Liver (tissue), 9 donors: ENCODE data around the gene RASAL2. TPM values are rescaled to one million over a fixed set of nuclear protein-coding genes. Genes with fewer than 3 reads are reported as not detected.

Experiments
- DNase-seq: peaks from one replicate; pipeline ENCODE4 v3.0.0-alpha.2; 2017; ENCODE audit warnings: low spot score
- H3K27ac ChIP-seq, 2 donors: one replicate each; pipeline ENCODE4 v1.7.0; 2013; ENCODE audit warnings: inconsistent platforms in 2 of 2, low read length in 2 of 2, control low read depth in 1 of 2, low read depth in 1 of 2, mild to moderate bottlenecking in 1 of 2
- H3K27me3 ChIP-seq, 4 donors: one replicate each; pipeline versions ENCODE4 v1.6.1 to v1.7.0; 2013; ENCODE audit warnings: low read length in 3 of 4, inconsistent platforms in 1 of 4, mild to moderate bottlenecking in 1 of 4, moderate library complexity in 1 of 4; ENCODE audit not compliant: control insufficient read depth in 4 of 4, insufficient read depth in 4 of 4
- H3K36me3 ChIP-seq, 4 donors: one replicate each; pipeline versions ENCODE4 v1.6.1 to v1.7.0; 2013; ENCODE audit warnings: low read length in 3 of 4, mild to moderate bottlenecking in 3 of 4, low read depth in 1 of 4, moderate library complexity in 1 of 4; ENCODE audit not compliant: control insufficient read depth in 4 of 4, insufficient read depth in 3 of 4
- H3K4me1 ChIP-seq, 4 donors: one replicate each; pipeline versions ENCODE4 v1.6.1 to v1.7.0; 2013; ENCODE audit warnings: low read length in 3 of 4, mild to moderate bottlenecking in 3 of 4, moderate library complexity in 1 of 4; ENCODE audit not compliant: control insufficient read depth in 4 of 4, insufficient read depth in 4 of 4
- H3K4me3 ChIP-seq, 3 donors: one replicate each; pipeline versions ENCODE4 v1.6.1 to v1.7.0; 2013; ENCODE audit warnings: low read length in 3 of 3, control low read depth in 1 of 3, low read depth in 1 of 3, mild to moderate bottlenecking in 1 of 3
- H3K9ac ChIP-seq, 2 donors: one replicate each; pipeline ENCODE4 v1.7.0; 2013; ENCODE audit warnings: low read length in 2 of 2, mild to moderate bottlenecking in 2 of 2, moderate library complexity in 2 of 2, control low read depth in 1 of 2, low read depth in 1 of 2
- H3K9me3 ChIP-seq, 4 donors: one replicate each; pipeline versions ENCODE4 v1.6.1 to v1.7.0; 2013; ENCODE audit warnings: low read length in 3 of 4; ENCODE audit not compliant: control insufficient read depth in 4 of 4
- ATF3 ChIP-seq: IDR thresholded peaks from 2 replicates; pipeline ENCODE4 v1.6.1; 2016; ENCODE audit warnings: antibody characterized with exemption
- CTCF ChIP-seq: fragments of 150-350 bp; IDR thresholded peaks from 2 replicates; pipeline ENCODE4 v1.5.1; 2017; ENCODE audit warnings: improper control_type of control experiment, low read depth, low read length; ENCODE audit not compliant: missing input control
- EGR1 ChIP-seq, 2 donors: IDR thresholded peaks; 2 replicates each; pipeline ENCODE4 v1.6.1; 2016 to 2018; ENCODE audit warnings: antibody characterized with exemption in 2 of 2, low read depth in 2 of 2
- FOXA1 ChIP-seq: IDR thresholded peaks from 2 replicates; pipeline ENCODE4 v1.6.1; 2016; ENCODE audit warnings: antibody characterized with exemption
- GABPA ChIP-seq, 2 donors: IDR thresholded peaks in 1 of 2; conservative IDR thresholded peaks in 1 of 2; 2 replicates each; pipeline ENCODE4 v1.6.1; 2016; ENCODE audit warnings: antibody characterized with exemption in 2 of 2, mild to moderate bottlenecking in 1 of 2, moderate library complexity in 1 of 2
- HNF4G ChIP-seq: IDR thresholded peaks from 2 replicates; pipeline ENCODE4 v1.6.1; 2016; ENCODE audit warnings: antibody characterized with exemption
- JUND ChIP-seq, 2 donors: IDR thresholded peaks; 2 replicates each; pipeline ENCODE4 v1.6.1; 2016; ENCODE audit warnings: antibody characterized with exemption in 2 of 2
- MAX ChIP-seq: IDR thresholded peaks from 2 replicates; pipeline ENCODE4 v1.6.1; 2016; ENCODE audit warnings: antibody characterized with exemption
- NR2F2 ChIP-seq: IDR thresholded peaks from 2 replicates; pipeline ENCODE4 v1.6.1; 2016; ENCODE audit warnings: antibody characterized with exemption
- RAD21 ChIP-seq, 2 donors: IDR thresholded peaks; 2 replicates each; pipeline ENCODE4 v1.6.1; 2016; ENCODE audit warnings: antibody characterized with exemption in 2 of 2, mild to moderate bottlenecking in 2 of 2
- REST ChIP-seq: IDR thresholded peaks from 2 replicates; pipeline ENCODE4 v1.6.1; 2016; ENCODE audit warnings: antibody characterized with exemption, mild to moderate bottlenecking
- RXRA ChIP-seq, 2 donors: IDR thresholded peaks; 2 replicates each; pipeline ENCODE4 v1.6.1; 2017 to 2018; ENCODE audit warnings: antibody characterized with exemption in 2 of 2, mild to moderate bottlenecking in 1 of 2
- SP1 ChIP-seq: IDR thresholded peaks from 2 replicates; pipeline ENCODE4 v1.6.1; 2018; ENCODE audit warnings: antibody characterized with exemption, mild to moderate bottlenecking
- TAF1 ChIP-seq: conservative IDR thresholded peaks from 2 replicates; pipeline ENCODE4 v1.6.1; 2016; ENCODE audit warnings: antibody characterized with exemption, mild to moderate bottlenecking
- YY1 ChIP-seq: IDR thresholded peaks from 2 replicates; pipeline ENCODE4 v1.6.1; 2016; ENCODE audit warnings: antibody characterized with exemption, mild to moderate bottlenecking
- ZBTB33 ChIP-seq: IDR thresholded peaks from 2 replicates; pipeline ENCODE4 v1.6.1; 2016; ENCODE audit warnings: antibody characterized with exemption
- WGBS: extraction: QIAGEN DNeasy Blood & Tissue Kit; methylation state at CpG from one replicate; pipeline ENCODE4 v1.1.7; 2013; 5-methylcytosine and 5-hydroxymethylcytosine counted together
- polyA plus RNA-seq, 2 donors: library from polyadenylated mRNA; stranded (reverse) in 1 of 2; unstranded in 1 of 2; fragments of 200-250 nt in 1 of 2; fragments of >200 nt in 1 of 2; fragmentation: Nextera tagmentation in 1 of 2; extraction: Ambion mirVana in 1 of 2; gene quantifications; one replicate each; pipeline versions ENCODE4 v1.2.1 to v1.2.3, GENCODE V29; 2013 to 2015
- total RNA-seq, 2 donors: library from RNA; depleted of rRNA; stranded (reverse); fragments of >200 nt; gene quantifications; one replicate each; pipeline ENCODE4 v1.2.3, GENCODE V29; 2014
- donor health status: healthy.
- donor health status: healthy.
- donor health status: healthy.
- donor health status: healthy.
- donor health status: healthy.

RASAL2 gene
- total and polyA plus RNA-seq, 4 donors, result 1.8 to 8.1 (median 4.1) TPM

GRCh38 chr1:178490967-178491366 lies 397.1 kb downstream of the RASAL2 start:
- Histone ChIP-seq H3K9me3 (no peaks in the 10 kb centered on the region), H3K9ac (no peak overlapping the region), H3K4me1 (peaks cover 0 to 4% (median 1%) of the 10 kb centered on the region in 4 donors), H3K4me3 (no peak overlapping the region), H3K27ac (no peak overlapping the region), H3K36me3 (no peaks in the 10 kb centered on the region), H3K27me3 (no peaks in the 10 kb centered on the region)
- TF ChIP-seq FOXA1, result no peak
- TF ChIP-seq JUND (IDR thresholded peaks at IDR 0.05), result no peak
- DNase-seq, result no peak
- WGBS, result 90% methylated on average over 9 of the region's 9 CpGs

- H3K9ac ChIP-seq, result no peak overlapping the region
- no peak overlapping the region for H3K27ac ChIP-seq
- TF ChIP-seq TAF1 (no peak), RXRA (IDR thresholded peaks at IDR 0.05) (no peak), FOXA1 (no peak), MAX (no peak), CTCF (no peak), HNF4G (no peak), REST (no peak)
- no peaks in the 10 kb centered on the region for H3K9me3 ChIP-seq
- whole genome bisulfite sequencing, result 92% methylated on average over 4 of the region's 4 CpGs
- DNase-seq, result no peak
- H3K27me3 ChIP-seq, result no peaks in the 10 kb centered on the region
- no peak overlapping the region for H3K4me3 ChIP-seq
- no peaks in the 10 kb centered on the region for H3K36me3 ChIP-seq
- H3K4me1 ChIP-seq, result peaks cover 0 to 4% (median 0%) of the 10 kb centered on the region in 4 donors
These were observed 397.8 kb downstream of the RASAL2 start for GRCh38 chr1:178491721-178492120.

- Histone ChIP-seq H3K36me3 (no peaks in the 10 kb centered on the region), H3K27me3 (no peaks in the 10 kb centered on the region), H3K9me3 (no peaks in the 10 kb centered on the region), H3K27ac (no peak overlapping the region), H3K4me1 (no peaks in the 10 kb centered on the region), H3K9ac (no peak overlapping the region), H3K4me3 (no peak overlapping the region)
- WGBS, result 92% methylated on average over 11 of the region's 11 CpGs
- no peak for DNase-seq
- TF ChIP-seq RXRA (IDR thresholded peaks at IDR 0.05) (no peak), FOXA1 (no peak), EGR1 (IDR thresholded peaks at IDR 0.05; ENCODE audit: low read depth in 2 of 2) (no peak), ATF3 (no peak), HNF4G (no peak), SP1 (no peak), RAD21 (IDR thresholded peaks at IDR 0.05) (no peak), GABPA (IDR thresholded peaks at IDR 0.05 in 1 of 2, conservative IDR thresholded peaks at IDR 0.05 in 1 of 2) (no peak), JUND (IDR thresholded peaks at IDR 0.05) (no peak), MAX (no peak), ZBTB33 (no peak), NR2F2 (no peak), YY1 (no peak), REST (no peak), TAF1 (no peak)
These were observed 398.4 kb downstream of the RASAL2 start for GRCh38 chr1:178492341-178492740.
